Measurements from ENCODE around the gene KCTD10.

The KCTD10 gene

GRCh38 chr12:109496306-109496705, 19.2 kb upstream of the KCTD10 start:
- in situ Hi-C loops (cut with MboI; ENCODE audit: low sequenced_read_pairs): no loop called here

- in situ Hi-C loops (cut with MboI; ENCODE audit: low sequenced_read_pairs): no loop called here
Observed at GRCh38 chr12:109495012-109495411, 17.9 kb upstream of the KCTD10 start.

GRCh38 chr12:109494348-109494881, 17.3 kb upstream of the KCTD10 start:
- in situ Hi-C loops (cut with MboI; ENCODE audit: low sequenced_read_pairs): no loop called here

DNA sequence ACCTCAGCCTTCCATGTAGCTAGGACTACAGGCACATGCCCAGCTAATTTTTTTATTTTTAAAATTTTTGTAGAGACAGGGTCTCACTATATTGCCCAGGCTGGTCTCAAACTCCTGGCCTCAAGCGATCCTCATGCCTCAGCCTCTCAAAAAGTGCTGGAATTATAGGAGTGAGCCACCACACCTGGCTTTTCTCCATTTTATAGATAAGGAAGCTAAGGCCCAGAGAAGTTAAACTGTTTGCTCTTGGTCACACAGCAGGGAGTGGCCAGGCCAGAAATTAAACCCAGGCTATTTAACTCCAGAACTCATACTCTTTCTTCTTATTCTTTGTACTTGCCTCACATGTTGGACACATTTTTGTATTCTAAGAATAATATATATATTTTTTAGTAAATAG, 16.8 kb upstream of the KCTD10 start:
- in situ Hi-C loops (cut with MboI; ENCODE audit: low sequenced_read_pairs): no loop called here

DNA sequence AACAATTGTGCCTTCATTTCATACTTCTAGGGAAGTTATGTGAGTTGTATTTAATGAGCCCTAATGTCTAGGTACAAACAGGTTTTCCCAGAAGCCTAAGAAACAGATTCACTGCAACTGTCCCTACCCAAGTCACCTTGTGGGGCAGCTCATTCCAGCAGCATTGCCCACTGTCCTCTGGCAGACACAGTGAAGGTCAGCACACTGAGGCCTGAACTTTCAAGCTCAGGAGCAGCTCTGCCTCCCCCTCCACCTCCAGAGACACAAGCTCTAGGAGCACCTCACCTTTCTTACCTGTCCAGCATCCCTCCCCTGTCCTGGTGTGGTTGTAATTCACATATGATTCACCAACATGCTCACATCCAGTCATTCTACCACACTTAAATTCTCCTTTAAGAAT, 16.0 kb upstream of the KCTD10 start:
- in situ Hi-C loops (cut with MboI; ENCODE audit: low sequenced_read_pairs): no loop called here

GRCh38 chr12:109492371-109492770, 15.3 kb upstream of the KCTD10 start:
- in situ Hi-C loops (cut with MboI; ENCODE audit: low sequenced_read_pairs): no loop called here

DNA sequence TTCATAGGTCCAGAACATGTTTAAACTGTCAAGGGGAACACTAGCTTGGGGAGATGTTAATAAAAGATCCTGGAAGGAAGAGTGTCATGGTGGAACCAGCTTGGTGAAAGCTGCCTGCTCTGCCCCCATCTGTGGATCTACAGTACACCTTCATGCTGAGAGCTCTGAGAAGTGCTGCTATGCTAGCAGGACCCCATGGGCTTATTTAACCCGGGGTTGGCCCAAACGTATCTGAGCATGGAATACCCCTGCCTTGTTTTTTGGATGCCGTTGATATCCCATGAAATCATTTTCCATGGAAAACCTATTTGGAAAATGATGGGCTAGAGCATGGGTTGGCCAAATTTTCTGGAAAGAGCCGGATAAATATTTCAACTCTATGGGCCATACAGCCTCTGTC, 14.6 kb upstream of the KCTD10 start:
- in situ Hi-C loops (cut with MboI; ENCODE audit: low sequenced_read_pairs): no loop called here

DNA sequence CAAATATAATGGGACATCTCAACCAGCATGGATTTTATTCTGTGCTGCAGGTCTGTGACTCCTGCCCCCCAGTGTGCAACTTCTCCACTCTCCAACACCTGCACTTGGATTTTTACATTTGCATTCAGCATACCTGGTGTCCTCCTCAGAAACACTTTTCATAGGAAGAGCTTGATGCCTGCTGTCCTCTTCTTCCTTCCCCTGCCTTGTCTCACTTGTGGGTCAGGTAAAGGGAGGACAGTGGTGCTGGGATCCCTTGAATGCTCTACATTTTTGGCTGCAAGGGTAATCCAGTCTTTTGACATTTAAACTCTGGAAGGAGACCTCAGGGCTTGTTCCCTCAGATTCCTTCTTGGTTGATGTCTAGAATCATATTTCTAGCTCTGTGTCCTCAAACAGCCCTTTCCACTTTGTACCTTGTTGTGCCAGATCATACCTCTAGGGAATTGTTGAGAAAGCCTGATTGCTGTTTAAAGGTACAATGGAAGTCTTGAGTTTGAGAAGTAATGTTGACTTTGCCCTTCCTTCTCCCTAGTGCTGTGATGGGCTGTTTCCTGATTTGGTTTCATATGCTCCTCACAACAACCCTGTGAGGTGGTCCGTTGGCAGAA, 13.0 kb upstream of the KCTD10 start:
- in situ Hi-C loops (cut with MboI; ENCODE audit: low sequenced_read_pairs): no loop called here

GRCh38 chr12:109489016-109489954, 12.2 kb upstream of the KCTD10 start:
- in situ Hi-C loops (cut with MboI; ENCODE audit: low sequenced_read_pairs): no loop called here

DNA sequence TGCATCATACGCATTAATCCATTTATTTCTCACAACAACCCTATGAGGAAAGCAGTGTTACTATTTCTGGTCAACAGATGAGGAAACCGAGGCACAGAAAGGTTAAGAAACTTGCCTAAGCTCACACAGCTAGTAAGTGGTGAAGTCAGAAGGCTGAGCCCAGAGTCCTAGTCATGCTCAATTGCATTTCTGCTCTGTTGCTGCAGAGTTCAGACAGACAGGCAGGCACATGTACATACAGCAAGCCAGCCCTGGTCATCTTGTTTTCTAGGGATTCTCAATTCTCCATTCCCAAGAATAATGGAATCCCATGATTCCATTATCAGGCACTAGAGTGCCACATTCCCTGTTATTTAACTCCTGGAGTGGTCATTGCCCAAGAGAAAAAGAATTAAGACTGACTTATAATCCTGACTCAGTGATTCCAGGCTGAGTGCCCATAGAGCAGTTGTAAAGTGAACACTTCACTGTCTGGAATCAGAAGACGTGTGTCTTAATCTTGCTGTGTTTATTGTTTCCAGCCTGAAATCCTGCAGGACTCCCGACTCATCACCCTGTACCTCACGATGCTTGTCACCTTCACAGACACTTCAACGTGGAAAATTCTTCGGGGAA, 11.1 kb upstream of the KCTD10 start:
- in situ Hi-C loops (cut with MboI; ENCODE audit: low sequenced_read_pairs): no loop called here

GRCh38 chr12:109487181-109488050, 10.3 kb upstream of the KCTD10 start:
- in situ Hi-C loops (cut with MboI; ENCODE audit: low sequenced_read_pairs): no loop called here

GRCh38 chr12:109485201-109485600, 8.1 kb upstream of the KCTD10 start:
- in situ Hi-C loops (cut with MboI; ENCODE audit: low sequenced_read_pairs): no loop called here

GRCh38 chr12:109483346-109483745, 6.2 kb upstream of the KCTD10 start:
- in situ Hi-C loops (cut with MboI; ENCODE audit: low sequenced_read_pairs): no loop called here

GRCh38 chr12:109482894-109483293, 5.8 kb upstream of the KCTD10 start:
- in situ Hi-C loops (cut with MboI; ENCODE audit: low sequenced_read_pairs): no loop called here

DNA sequence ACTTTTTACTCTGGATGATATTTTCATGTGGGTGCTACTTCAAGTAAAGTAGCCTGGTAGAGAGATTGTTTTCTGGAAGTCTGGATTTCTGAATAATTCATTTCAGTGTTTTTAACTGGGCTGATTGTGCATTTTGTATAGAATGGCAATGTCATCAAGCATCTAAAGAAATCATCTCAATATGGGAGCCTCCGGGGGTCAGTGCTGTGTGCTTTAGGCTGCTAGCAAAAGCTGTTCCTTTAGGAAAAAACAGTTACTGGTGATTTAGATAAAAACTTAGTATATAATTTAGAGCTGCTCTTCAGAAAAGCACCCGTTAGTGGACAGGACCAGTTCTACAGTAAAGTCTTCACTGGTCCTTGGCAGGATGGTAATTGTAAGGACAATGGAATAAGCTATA, 5.4 kb upstream of the KCTD10 start:
- in situ Hi-C loops (cut with MboI; ENCODE audit: low sequenced_read_pairs): no loop called here

DNA sequence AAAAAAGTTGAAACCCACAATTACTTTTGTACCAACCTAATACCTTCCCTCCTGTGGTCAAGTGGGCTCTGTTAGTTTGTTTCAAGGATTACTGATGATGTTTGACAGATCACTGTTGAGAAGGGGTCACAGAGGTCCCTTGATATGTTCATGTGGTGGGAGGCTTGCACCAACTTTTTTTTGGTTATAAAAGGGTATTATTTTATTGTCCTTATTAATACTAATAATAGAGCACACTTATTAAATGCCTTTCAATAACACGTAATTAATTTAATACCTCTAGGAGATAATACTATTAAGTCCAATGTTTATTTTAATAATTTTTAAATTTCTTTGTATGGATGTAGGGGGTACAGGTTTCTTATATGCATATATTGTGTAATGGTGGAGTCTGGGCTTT, 4.8 kb upstream of the KCTD10 start:
- in situ Hi-C loops (cut with MboI; ENCODE audit: low sequenced_read_pairs): no loop called here

GRCh38 chr12:109480356-109480755, 3.3 kb upstream of the KCTD10 start:
- in situ Hi-C loops (cut with MboI; ENCODE audit: low sequenced_read_pairs): no loop called here

GRCh38 chr12:109479761-109480160, 2.7 kb upstream of the KCTD10 start:
- in situ Hi-C loops (cut with MboI; ENCODE audit: low sequenced_read_pairs): no loop called here

DNA sequence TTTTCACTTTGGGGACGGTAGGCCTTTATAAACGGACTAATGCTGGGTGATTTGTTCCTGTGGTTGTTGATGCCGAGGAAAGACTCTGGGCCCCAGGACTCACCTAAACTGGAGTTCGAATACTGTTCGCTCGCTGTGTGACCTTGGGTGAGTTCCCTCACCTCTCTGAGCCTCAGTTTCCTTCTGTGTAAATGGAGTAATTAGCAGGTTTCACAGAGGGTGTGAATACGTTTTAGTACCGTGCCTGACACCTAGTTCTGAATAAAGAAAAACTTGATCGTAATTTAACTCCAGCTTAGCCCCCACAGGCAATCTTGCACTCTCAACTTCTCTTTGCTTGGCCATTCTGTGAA, 839 bp upstream of the KCTD10 start:
- in situ Hi-C loops (cut with MboI; ENCODE audit: low sequenced_read_pairs): no loop called here

DNA sequence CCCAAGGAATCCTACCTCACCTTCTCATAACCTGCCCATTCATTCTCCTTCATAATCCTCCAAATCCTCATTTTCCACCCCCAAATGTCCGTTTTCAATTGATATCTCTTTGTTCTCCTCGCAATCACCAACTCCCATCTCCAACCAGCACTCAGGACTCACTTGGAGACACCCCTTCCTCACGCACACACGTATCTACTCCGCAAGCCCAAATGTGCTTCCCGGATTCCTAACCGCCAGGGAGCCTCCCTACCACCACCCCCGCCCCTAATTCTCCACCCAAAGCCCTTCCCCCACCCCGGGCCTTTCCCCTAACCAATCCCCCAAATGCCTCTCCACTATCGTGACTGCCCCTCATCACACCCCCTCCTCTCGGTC, 304 bp downstream of the KCTD10 start:
- in situ Hi-C loops (cut with MboI; ENCODE audit: low sequenced_read_pairs): no loop called here

Measured in HL-60/S4 (cell line).